KOPT-K1 (cell line): ENCODE data around the gene GP1BA.
"Not testable (repeated sequence)": the region's sequence is repeated elsewhere in the genome, so short reads cannot be mapped to it uniquely, and the experiment has no call there.

ENCODE experiments used
- H3K27ac ChIP-seq: fragments of 200-600 bp; sonication (generic); 2 replicates; pipeline ENCODE4 v1.5.1; 2016; ENCODE audit warnings: antibody characterized with exemption, mild to moderate bottlenecking, low read depth, low read length; ENCODE audit not compliant: poor library complexity, severe bottlenecking
- H3K36me3 ChIP-seq: fragments of 200-600 bp; sonication (generic); 2 replicates; pipeline ENCODE4 v1.5.1; 2017; ENCODE audit warnings: antibody characterized with exemption, mild to moderate bottlenecking, low read length, moderate library complexity; ENCODE audit not compliant: insufficient read depth
- H3K9me3 ChIP-seq: fragments of 200-600 bp; sonication (generic); 2 replicates; pipeline ENCODE4 v1.5.1; 2017; ENCODE audit warnings: antibody characterized with exemption, low read length, mild to moderate bottlenecking; ENCODE audit not compliant: insufficient read depth, poor library complexity, severe bottlenecking

Gene GP1BA

GRCh38 chr17:4898351-4898750 lies 33.7 kb upstream of the GP1BA start:
- H3K36me3 ChIP-seq, result peaks cover 19% of the 10 kb centered on the region; the same call in 1 of the 2 replicates
- H3K27ac ChIP-seq, result no peak overlapping the region
- H3K9me3 ChIP-seq, result no peaks in the 10 kb centered on the region

GRCh38 chr17:4898927-4899326 lies 33.1 kb upstream of the GP1BA start:
- no peak overlapping the region for H3K27ac ChIP-seq
- H3K36me3 ChIP-seq, result peaks cover 19% of the 10 kb centered on the region; the same call in 1 of the 2 replicates

GRCh38 chr17:4899341-4900230 lies 32.5 kb upstream of the GP1BA start, which contains the start of gene C17orf107:
TSS of gene C17orf107 (plus strand) at chr17:4899536. CDS start at chr17:4899763, 227 bp downstream.
- H3K27ac ChIP-seq, result no peak within 1 kb of the TSS
- H3K36me3 ChIP-seq, result peaks cover 13% of the 10 kb centered on the region; the same call in 1 of the 2 replicates
- no peaks in the 10 kb centered on the region for H3K9me3 ChIP-seq

More at GRCh38 chr17:4898927-4899326, 33.1 kb upstream of the GP1BA start:
- H3K9me3 ChIP-seq, result no peaks in the 10 kb centered on the region

- peaks cover 4% of the 10 kb centered on the region; the same call in 1 of the 2 replicates for H3K36me3 ChIP-seq
- no peak overlapping the region for H3K27ac ChIP-seq
- H3K9me3 ChIP-seq, result no peaks in the 10 kb centered on the region
These were observed 31.6 kb upstream of the GP1BA start for GRCh38 chr17:4900231-4901107.

- no peaks in the 10 kb centered on the region; the same call in 1 of the 2 replicates for H3K36me3 ChIP-seq
- no peaks in the 10 kb centered on the region for H3K9me3 ChIP-seq
- H3K27ac ChIP-seq, result no peak overlapping the region
These were observed 30.9 kb upstream of the GP1BA start for GRCh38 chr17:4901108-4901647.

- H3K9me3 ChIP-seq, result no peaks in the 10 kb centered on the region
- H3K27ac ChIP-seq, result no peak overlapping the region
- H3K36me3 ChIP-seq, result no peaks in the 10 kb centered on the region; the same call in 1 of the 2 replicates
These were observed 30.3 kb upstream of the GP1BA start for GRCh38 chr17:4901648-4902344.

- H3K27ac ChIP-seq, result peak overlapping the region; percentile 39
- no peaks in the 10 kb centered on the region for H3K36me3 ChIP-seq
- no peaks in the 10 kb centered on the region for H3K9me3 ChIP-seq
These were observed 29.5 kb upstream of the GP1BA start for GRCh38 chr17:4902540-4902939.

GRCh38 chr17:4903051-4903818 lies 28.8 kb upstream of the GP1BA start, which contains the start of gene CHRNE:
TSS of gene CHRNE (minus strand) at chr17:4903098. CDS start at chr17:4903063, 35 bp downstream.
- peak within 1 kb of the TSS; percentile 39 for H3K27ac ChIP-seq
- H3K36me3 ChIP-seq, result no peaks in the 10 kb centered on the region
- H3K9me3 ChIP-seq, result no peaks in the 10 kb centered on the region

GRCh38 chr17:4906642-4907041 lies 25.4 kb upstream of the GP1BA start:
- H3K9me3 ChIP-seq, H3K27ac ChIP-seq, H3K36me3 ChIP-seq: not testable (repeated sequence)

- no peaks in the 10 kb centered on the region for H3K36me3 ChIP-seq
- peak overlapping the region; percentile 48 for H3K27ac ChIP-seq
- no peaks in the 10 kb centered on the region for H3K9me3 ChIP-seq
These were observed 23.8 kb upstream of the GP1BA start for GRCh38 chr17:4908301-4908700.

GRCh38 chr17:4908711-4909496 lies 23.2 kb upstream of the GP1BA start:
- H3K9me3 ChIP-seq, result no peaks in the 10 kb centered on the region
- no peaks in the 10 kb centered on the region for H3K36me3 ChIP-seq
- H3K27ac ChIP-seq, result peak overlapping the region; percentile 48

GRCh38 chr17:4913994-4914393 lies 18.1 kb upstream of the GP1BA start:
- Histone ChIP-seq H3K36me3 (no peaks in the 10 kb centered on the region), H3K9me3 (no peaks in the 10 kb centered on the region), H3K27ac (no peak overlapping the region)

GRCh38 chr17:4914551-4914950 lies 17.5 kb upstream of the GP1BA start:
- not testable (repeated sequence) for H3K27ac ChIP-seq, H3K36me3 ChIP-seq, H3K9me3 ChIP-seq
